ENCODE data around the gene ETNK2.
A peak's percentile ranks its signal among the peaks of the same experiment; 100 is the strongest.

Gene ETNK2

DNA sequence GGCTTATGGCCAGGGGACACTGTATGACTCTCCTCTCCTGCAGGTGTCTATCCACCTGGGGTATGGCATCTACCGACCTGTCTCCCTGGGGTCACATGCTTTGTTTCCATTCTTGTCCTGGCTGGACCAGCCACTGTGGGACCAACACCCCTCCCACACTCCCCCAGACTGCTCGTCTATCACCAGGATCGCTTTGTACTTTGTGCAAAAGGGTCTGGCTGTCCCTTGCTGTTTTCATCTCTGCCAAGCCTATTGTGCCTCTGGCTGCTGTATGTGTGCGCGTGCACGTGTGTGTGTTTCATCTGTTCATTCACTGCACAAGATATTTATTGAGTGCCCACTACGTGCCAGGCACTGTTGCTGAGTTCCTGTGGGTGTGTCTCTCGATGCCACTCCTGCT lies 25.5 kb downstream of the ETNK2 start:
- H2BK5ac ChIP-seq (ENCODE audit: low read length), result peak overlapping the region; percentile 46
- no peak overlapping the region for H4K91ac ChIP-seq (ENCODE audit: low read depth, low read length, poor library complexity)
- WGBS, 2 donors (ENCODE audit: extremely low coverage in 2 of 2, insufficient read length in 2 of 2, insufficient replicate concordance in 1 of 2), result no CpG with 5 or more reads among the region's 8 CpGs
- peaks cover 7% of the 10 kb centered on the region for H3K79me1 ChIP-seq (ENCODE audit: low read depth, low read length)
- H3K27me3 ChIP-seq (ENCODE audit: control insufficient read depth in 3 of 3, insufficient read depth in 3 of 3, low read depth in 1 of 3, low read length in 3 of 3), result no peaks in the 10 kb centered on the region
- H2AFZ ChIP-seq (ENCODE audit: low read length), result no peak overlapping the region
- no peak overlapping the region for H2BK12ac ChIP-seq (ENCODE audit: low read length)
- peak overlapping the region; percentile 49 for H2AK5ac ChIP-seq (ENCODE audit: low read depth, low read length)
- no peak overlapping the region for H3K4me3 ChIP-seq (ENCODE audit: low read length in 2 of 2)
- H3K14ac ChIP-seq (ENCODE audit: low read length), result no peak overlapping the region
- H3K36me3 ChIP-seq (replicated peaks in 1 of 2; ENCODE audit: control insufficient read depth in 2 of 2, insufficient read depth in 2 of 2, low read length in 2 of 2), result peaks cover 35 to 85% of the 10 kb centered on the region in 2 donors
- H3K9ac ChIP-seq (ENCODE audit: low read depth, low read length, poor library complexity), result no peak overlapping the region
- no peak overlapping the region for H2BK15ac ChIP-seq (ENCODE audit: low read length)
- H3K23ac ChIP-seq (ENCODE audit: low read depth, low read length, poor library complexity), result peak overlapping the region; percentile 86
- no peak overlapping the region for H3K4ac ChIP-seq (ENCODE audit: low read length)
- H4K8ac ChIP-seq (ENCODE audit: low read depth, low read length), result no peak overlapping the region
- H3K27ac ChIP-seq (replicated peaks; ENCODE audit: low read length), result no peak overlapping the region
- DNase-seq (ENCODE audit: low spot score), result no peak
- no peak overlapping the region for H3K18ac ChIP-seq (ENCODE audit: low read length)
- no peak overlapping the region for H3K4me2 ChIP-seq (ENCODE audit: insufficient read depth, low read length, poor library complexity, severe bottlenecking)
- peaks cover 7 to 23% of the 10 kb centered on the region in 2 donors for H3K4me1 ChIP-seq (ENCODE audit: control insufficient read depth in 2 of 2, insufficient read depth in 1 of 2, low read depth in 1 of 2, low read length in 2 of 2)
- no peaks in the 10 kb centered on the region for H3K9me3 ChIP-seq (replicated peaks in 1 of 2; ENCODE audit: control insufficient read depth in 2 of 2, insufficient read depth in 1 of 2, low read depth in 1 of 2, low read length in 2 of 2)
- no peak overlapping the region for H2BK120ac ChIP-seq (ENCODE audit: low read depth, low read length)

GRCh38 chr1:204125759-204126351 lies 26.0 kb downstream of the ETNK2 start:
- Histone ChIP-seq H2BK12ac (ENCODE audit: low read length) (no peak overlapping the region), H3K4me1 (ENCODE audit: control insufficient read depth in 2 of 2, insufficient read depth in 1 of 2, low read depth in 1 of 2, low read length in 2 of 2) (peaks cover 7 to 20% of the 10 kb centered on the region in 2 donors), H3K4me3 (ENCODE audit: low read length in 2 of 2) (no peak overlapping the region), H4K8ac (ENCODE audit: low read depth, low read length) (no peak overlapping the region), H3K4me2 (ENCODE audit: insufficient read depth, low read length, poor library complexity, severe bottlenecking) (no peak overlapping the region), H3K9me3 (replicated peaks in 1 of 2; ENCODE audit: control insufficient read depth in 2 of 2, insufficient read depth in 1 of 2, low read depth in 1 of 2, low read length in 2 of 2) (no peaks in the 10 kb centered on the region), H2AFZ (ENCODE audit: low read length) (no peak overlapping the region), H2BK120ac (ENCODE audit: low read depth, low read length) (no peak overlapping the region), H3K9ac (ENCODE audit: low read depth, low read length, poor library complexity) (no peak overlapping the region), H3K23ac (ENCODE audit: low read depth, low read length, poor library complexity) (peak overlapping the region; percentile 86), H3K27me3 (ENCODE audit: control insufficient read depth in 3 of 3, insufficient read depth in 3 of 3, low read depth in 1 of 3, low read length in 3 of 3) (no peaks in the 10 kb centered on the region), H3K79me1 (ENCODE audit: low read depth, low read length) (peaks cover 7% of the 10 kb centered on the region), H3K14ac (ENCODE audit: low read length) (no peak overlapping the region), H2AK5ac (ENCODE audit: low read depth, low read length) (peak overlapping the region; percentile 49), H3K4ac (ENCODE audit: low read length) (no peak overlapping the region), H3K27ac (replicated peaks; ENCODE audit: low read length) (no peak overlapping the region), H2BK5ac (ENCODE audit: low read length) (peak overlapping the region; percentile 46), H3K36me3 (replicated peaks in 1 of 2; ENCODE audit: control insufficient read depth in 2 of 2, insufficient read depth in 2 of 2, low read length in 2 of 2) (peaks cover 35 to 83% of the 10 kb centered on the region in 2 donors), H4K91ac (ENCODE audit: low read depth, low read length, poor library complexity) (no peak overlapping the region), H3K18ac (ENCODE audit: low read length) (no peak overlapping the region), H2BK15ac (ENCODE audit: low read length) (no peak overlapping the region)
- WGBS, 2 donors (ENCODE audit: extremely low coverage in 2 of 2, insufficient read length in 2 of 2, insufficient replicate concordance in 1 of 2), result no CpG with 5 or more reads among the region's 18 CpGs
- DNase-seq (ENCODE audit: low spot score), result no peak

GRCh38 chr1:204124639-204125038 lies 27.2 kb downstream of the ETNK2 start:
- H3K9ac ChIP-seq (ENCODE audit: low read depth, low read length, poor library complexity), result no peak overlapping the region
- no peak overlapping the region for H2AFZ ChIP-seq (ENCODE audit: low read length)
- H3K4me1 ChIP-seq (ENCODE audit: control insufficient read depth in 2 of 2, insufficient read depth in 1 of 2, low read depth in 1 of 2, low read length in 2 of 2), result peaks cover 7 to 16% of the 10 kb centered on the region in 2 donors
- peak overlapping the region; percentile 90 for H3K23ac ChIP-seq (ENCODE audit: low read depth, low read length, poor library complexity)
- H2BK12ac ChIP-seq (ENCODE audit: low read length), result no peak overlapping the region
- H2BK120ac ChIP-seq (ENCODE audit: low read depth, low read length), result peak overlapping the region; percentile 35
- peaks cover 7% of the 10 kb centered on the region for H3K79me1 ChIP-seq (ENCODE audit: low read depth, low read length)
- H3K4me3 ChIP-seq (ENCODE audit: low read length in 2 of 2), result no peak overlapping the region
- no peak overlapping the region for H2BK5ac ChIP-seq (ENCODE audit: low read length)
- no peak for DNase-seq (ENCODE audit: low spot score)
- WGBS, 2 donors (ENCODE audit: extremely low coverage in 2 of 2, insufficient read length in 2 of 2, insufficient replicate concordance in 1 of 2), result no CpG with 5 or more reads among the region's 22 CpGs
- H3K4me2 ChIP-seq (ENCODE audit: insufficient read depth, low read length, poor library complexity, severe bottlenecking), result no peak overlapping the region
- H3K4ac ChIP-seq (ENCODE audit: low read length), result no peak overlapping the region
- H2AK5ac ChIP-seq (ENCODE audit: low read depth, low read length), result no peak overlapping the region
- no peak overlapping the region for H3K14ac ChIP-seq (ENCODE audit: low read length)
- peaks cover 35 to 84% of the 10 kb centered on the region in 2 donors for H3K36me3 ChIP-seq (replicated peaks in 1 of 2; ENCODE audit: control insufficient read depth in 2 of 2, insufficient read depth in 2 of 2, low read length in 2 of 2)
- H3K27ac ChIP-seq (replicated peaks; ENCODE audit: low read length), result no peak overlapping the region
- no peaks in the 10 kb centered on the region for H3K27me3 ChIP-seq (ENCODE audit: control insufficient read depth in 3 of 3, insufficient read depth in 3 of 3, low read depth in 1 of 3, low read length in 3 of 3)
- H3K9me3 ChIP-seq (replicated peaks in 1 of 2; ENCODE audit: control insufficient read depth in 2 of 2, insufficient read depth in 1 of 2, low read depth in 1 of 2, low read length in 2 of 2), result no peaks in the 10 kb centered on the region
- peak overlapping the region; percentile 7 for H4K91ac ChIP-seq (ENCODE audit: low read depth, low read length, poor library complexity)
- no peak overlapping the region for H3K18ac ChIP-seq (ENCODE audit: low read length)
- no peak overlapping the region for H2BK15ac ChIP-seq (ENCODE audit: low read length)
- H4K8ac ChIP-seq (ENCODE audit: low read depth, low read length), result no peak overlapping the region

- H3K9me3 ChIP-seq (replicated peaks in 1 of 2; ENCODE audit: control insufficient read depth in 2 of 2, insufficient read depth in 1 of 2, low read depth in 1 of 2, low read length in 2 of 2), result no peaks in the 10 kb centered on the region
- H4K91ac ChIP-seq (ENCODE audit: low read depth, low read length, poor library complexity), result no peak overlapping the region
- no peak overlapping the region for H2BK120ac ChIP-seq (ENCODE audit: low read depth, low read length)
- H3K79me1 ChIP-seq (ENCODE audit: low read depth, low read length), result peaks cover 3% of the 10 kb centered on the region
- H2BK5ac ChIP-seq (ENCODE audit: low read length), result no peak overlapping the region
- H3K23ac ChIP-seq (ENCODE audit: low read depth, low read length, poor library complexity), result peak overlapping the region; percentile 36
- WGBS, 2 donors (ENCODE audit: extremely low coverage in 2 of 2, insufficient read length in 2 of 2, insufficient replicate concordance in 1 of 2), result no CpG with 5 or more reads among the region's 9 CpGs
- H3K4me2 ChIP-seq (ENCODE audit: insufficient read depth, low read length, poor library complexity, severe bottlenecking), result no peak overlapping the region
- H3K18ac ChIP-seq (ENCODE audit: low read length), result no peak overlapping the region
- peaks cover 4 to 10% of the 10 kb centered on the region in 2 donors for H3K4me1 ChIP-seq (ENCODE audit: control insufficient read depth in 2 of 2, insufficient read depth in 1 of 2, low read depth in 1 of 2, low read length in 2 of 2)
- no peak overlapping the region for H4K8ac ChIP-seq (ENCODE audit: low read depth, low read length)
- H3K14ac ChIP-seq (ENCODE audit: low read length), result no peak overlapping the region
- no peak overlapping the region for H3K4me3 ChIP-seq (ENCODE audit: low read length in 2 of 2)
- no peak overlapping the region for H2BK15ac ChIP-seq (ENCODE audit: low read length)
- H3K9ac ChIP-seq (ENCODE audit: low read depth, low read length, poor library complexity), result no peak overlapping the region
- no peak for DNase-seq (ENCODE audit: low spot score)
- no peak overlapping the region for H3K27ac ChIP-seq (replicated peaks; ENCODE audit: low read length)
- H2AK5ac ChIP-seq (ENCODE audit: low read depth, low read length), result peak overlapping the region; percentile 34
- H2AFZ ChIP-seq (ENCODE audit: low read length), result no peak overlapping the region
- H3K36me3 ChIP-seq (replicated peaks in 1 of 2; ENCODE audit: control insufficient read depth in 2 of 2, insufficient read depth in 2 of 2, low read length in 2 of 2), result peaks cover 37 to 93% of the 10 kb centered on the region in 2 donors
- H3K4ac ChIP-seq (ENCODE audit: low read length), result no peak overlapping the region
- no peaks in the 10 kb centered on the region for H3K27me3 ChIP-seq (ENCODE audit: control insufficient read depth in 3 of 3, insufficient read depth in 3 of 3, low read depth in 1 of 3, low read length in 3 of 3)
- H2BK12ac ChIP-seq (ENCODE audit: low read length), result no peak overlapping the region
Observed at GRCh38 chr1:204123376-204123775, 28.5 kb downstream of the ETNK2 start.

Measured in neuronal stem cell (in vitro differentiated cells).